SHP77 (cell line): ENCODE results near the gene BCL2L15.
"Not testable (repeated sequence)": the region's sequence is repeated elsewhere in the genome, so short reads cannot be mapped to it uniquely, and the experiment has no call there.

Source experiments
- DNase-seq, 2 experiments: peaks; one replicate each; lab custom pipeline; 2025; lab: John Stamatoyannopoulos, UW

BCL2L15 gene

DNA sequence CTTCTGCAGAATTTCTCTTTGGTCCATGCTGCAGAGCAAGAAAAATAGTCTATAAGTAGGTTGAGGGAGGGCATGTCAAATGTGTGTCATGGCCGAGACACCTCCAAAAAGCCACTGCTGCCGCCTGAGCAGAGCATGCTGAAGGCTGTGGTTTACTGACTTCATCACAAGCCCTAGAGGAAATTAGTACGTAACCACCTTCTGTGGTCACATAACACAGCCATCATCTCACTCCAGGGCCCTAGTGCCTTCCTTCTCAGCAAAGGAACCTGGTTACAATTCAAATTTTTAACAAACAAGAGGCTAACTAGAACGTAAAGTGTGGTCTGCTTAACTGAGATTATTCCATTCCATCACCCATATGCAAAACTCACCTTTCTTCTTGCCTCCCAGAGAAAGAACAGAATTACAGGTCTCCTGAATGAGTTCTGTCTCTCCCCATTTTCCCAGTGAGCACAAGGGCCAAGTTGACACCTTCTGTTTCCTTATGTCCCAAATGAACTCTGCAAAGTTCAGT is 15.7 kb downstream of the BCL2L15 start, which contains the start of gene PTPN22:
Gene PTPN22 (minus strand): TSS at position 116 of the 517 bp plus-strand sequence.
- DNase-seq, result no peak

DNA sequence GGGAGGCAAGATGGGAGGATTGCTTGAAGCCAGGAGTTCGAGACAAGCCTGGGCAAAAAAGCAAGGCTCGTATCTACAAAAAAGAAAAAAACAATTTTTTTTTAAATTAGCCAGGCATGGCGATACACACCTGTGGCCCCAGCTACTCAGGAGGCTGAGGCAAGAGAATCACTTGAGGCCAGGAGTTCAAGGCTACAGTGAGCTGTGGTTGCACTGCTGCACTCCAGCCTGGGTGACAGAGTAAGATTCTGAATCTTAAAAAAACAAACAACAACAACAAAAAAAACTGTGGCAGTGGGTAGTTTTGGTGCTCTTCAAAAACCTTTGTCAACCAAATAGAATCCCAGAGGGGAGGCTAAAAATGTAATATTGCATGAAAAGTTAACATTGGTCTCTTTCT is 16.6 kb downstream of the BCL2L15 start:
- no peak for DNase-seq

DNA sequence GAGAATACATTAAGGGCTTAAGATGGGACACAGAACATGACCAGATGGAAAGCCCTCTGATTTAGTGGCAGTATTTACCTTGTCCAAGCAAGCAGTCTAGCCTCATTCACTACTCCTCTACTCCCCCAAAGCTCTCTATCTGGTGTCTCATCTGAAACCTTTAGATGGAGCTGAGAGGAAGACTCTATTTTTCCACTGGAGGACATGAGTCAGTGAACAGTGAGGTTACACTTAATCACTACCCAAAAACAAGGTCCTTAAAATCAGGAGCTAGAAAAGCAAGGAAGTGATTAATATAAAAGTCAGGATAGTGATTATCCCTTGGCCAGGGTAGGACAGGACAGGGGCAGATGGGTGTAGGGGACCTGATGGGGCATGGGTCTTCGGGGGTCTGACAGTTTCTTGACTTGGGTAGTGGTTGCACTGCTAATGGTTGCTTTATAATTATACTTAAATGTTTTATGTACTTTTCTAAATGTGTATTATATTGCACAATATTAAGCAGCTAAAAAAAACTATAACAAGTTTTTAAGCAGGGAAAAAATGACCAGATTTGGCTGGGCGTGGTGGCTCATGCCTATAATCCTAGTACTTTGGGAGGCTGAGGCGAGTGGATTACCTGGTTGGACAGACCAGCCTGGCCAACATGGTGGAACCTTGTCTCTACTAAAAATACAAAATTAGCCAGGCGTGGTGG is 18.8 kb downstream of the BCL2L15 start:
- no peak for DNase-seq

DNA sequence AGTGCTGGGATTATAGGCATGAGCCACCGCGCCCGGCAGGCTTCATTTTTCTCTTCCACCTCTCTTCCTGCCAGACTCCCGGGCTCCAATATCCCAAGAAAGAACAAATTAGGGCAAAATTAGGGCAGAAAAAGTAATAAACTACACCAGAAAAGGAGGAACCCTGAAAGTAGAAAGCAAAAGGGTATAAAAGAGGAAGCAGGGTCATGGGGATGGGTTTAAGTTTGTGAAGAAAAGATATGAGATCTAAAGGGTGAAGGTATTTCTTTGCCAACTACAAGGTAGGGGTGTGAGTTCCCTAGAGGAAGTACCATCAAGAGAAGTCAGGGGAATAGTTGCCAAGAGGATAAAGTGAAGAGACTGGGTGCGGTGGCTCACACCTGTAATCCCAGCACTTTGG is 25.7 kb downstream of the BCL2L15 start:
- no peak for DNase-seq

DNA sequence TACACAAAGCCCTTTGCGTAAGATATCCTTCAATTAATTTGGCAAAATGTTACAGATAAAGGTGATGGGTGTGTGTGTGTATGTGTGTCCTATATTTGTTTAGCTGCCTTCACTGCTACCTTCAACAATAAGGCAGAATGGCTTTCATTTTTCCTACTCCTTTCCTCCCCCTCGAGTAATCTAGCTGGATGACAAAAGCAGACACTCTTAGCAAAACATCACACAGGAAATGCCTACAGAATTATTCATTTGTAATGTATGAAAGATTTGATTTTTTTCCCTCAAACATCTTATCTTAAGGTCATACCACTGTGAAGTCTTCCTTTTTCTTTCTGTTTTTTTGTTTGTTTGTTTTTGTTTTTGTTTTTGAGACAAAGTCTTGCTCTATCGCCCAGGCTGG is 26.5 kb downstream of the BCL2L15 start:
- no peak for DNase-seq

DNA sequence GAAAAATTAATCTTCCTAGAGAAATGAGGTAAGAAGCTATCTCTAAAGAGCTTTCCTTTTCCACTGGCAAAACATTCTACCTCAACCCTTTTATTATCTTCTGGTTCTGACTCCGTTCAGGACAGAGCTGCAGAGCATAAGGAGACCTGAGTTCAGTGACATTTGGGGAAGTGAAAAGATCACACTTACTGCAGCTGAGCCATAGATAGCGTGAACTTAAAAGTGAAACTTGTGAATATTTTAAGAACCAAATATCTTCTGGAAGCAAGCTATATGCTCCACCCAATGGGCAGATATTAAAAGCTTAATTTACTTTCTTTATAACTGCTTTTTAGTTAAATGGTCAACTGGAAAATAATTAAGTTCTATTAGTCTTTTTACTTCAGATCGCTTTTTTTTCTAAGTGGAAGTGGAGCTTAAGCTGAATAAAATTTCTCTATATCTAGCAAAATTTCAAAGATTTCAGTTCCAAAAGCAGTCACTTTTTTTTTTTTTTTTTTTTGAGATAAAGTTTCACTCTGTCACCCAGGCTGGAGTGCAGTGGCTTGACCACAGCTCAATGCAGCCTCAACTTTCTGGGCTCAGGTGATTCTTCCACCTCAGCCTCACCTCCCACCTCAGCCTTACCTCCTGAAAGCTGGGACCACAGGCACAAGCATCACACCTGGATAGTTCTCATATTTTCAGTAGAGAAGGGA is 27.8 kb downstream of the BCL2L15 start:
- no peak for DNase-seq

DNA sequence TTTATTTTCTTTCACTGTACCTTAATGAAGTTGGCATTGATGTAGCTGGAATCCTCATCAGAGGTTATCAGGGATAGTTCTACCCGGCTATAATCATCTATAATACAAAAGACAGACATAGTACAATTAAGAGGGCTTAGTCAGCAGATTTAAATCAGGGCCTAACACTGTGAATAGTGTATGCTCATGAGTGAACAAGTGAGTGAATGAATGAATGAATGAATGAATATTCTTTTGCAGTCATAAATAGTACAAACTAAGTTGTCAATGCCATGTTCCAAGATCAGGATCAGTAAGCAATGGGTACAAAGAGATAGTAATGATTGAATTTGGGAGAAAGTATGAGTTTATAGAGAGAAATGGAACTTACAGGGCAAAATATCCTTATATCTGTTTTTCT is 28.4 kb downstream of the BCL2L15 start:
- DNase-seq, result no peak

DNA sequence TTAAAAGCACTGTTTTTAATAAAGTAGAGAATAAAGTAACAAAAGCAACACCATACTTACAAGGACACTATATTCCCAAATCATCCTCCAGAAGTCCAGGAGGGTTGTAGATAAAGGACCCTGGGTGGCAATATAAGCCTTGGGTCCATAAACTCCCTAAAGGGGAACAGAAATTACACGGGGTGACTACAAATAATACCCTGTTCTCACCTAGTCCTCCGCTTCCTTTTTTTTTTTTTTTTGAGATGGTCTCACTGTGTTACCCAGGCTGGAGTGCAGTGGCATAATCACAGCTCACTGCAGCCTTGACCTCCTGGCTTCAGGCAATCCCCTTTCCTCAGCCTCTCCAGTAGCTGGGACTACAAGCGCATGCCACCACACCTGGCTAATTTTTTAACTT is 29.0 kb downstream of the BCL2L15 start:
- DNase-seq, result no peak

DNA sequence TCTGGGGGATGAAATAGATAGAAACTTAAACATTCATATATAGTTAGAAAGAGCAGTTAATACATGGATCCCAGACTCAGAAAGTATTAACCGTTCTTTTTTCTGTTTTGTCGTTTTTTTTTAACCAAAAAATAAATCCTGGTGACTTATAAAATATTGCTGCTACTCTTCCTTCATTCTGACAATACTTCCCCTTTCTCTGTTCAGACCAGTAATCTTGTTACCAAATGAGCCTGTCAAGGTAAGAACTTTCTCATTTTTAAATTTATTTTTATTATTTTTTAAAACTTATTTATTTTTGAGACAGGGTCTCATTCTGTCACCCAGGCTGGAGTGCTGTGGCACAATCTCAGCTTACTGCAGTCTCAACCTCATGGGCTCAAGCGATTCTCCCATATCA is 29.6 kb downstream of the BCL2L15 start:
- no peak for DNase-seq

DNA sequence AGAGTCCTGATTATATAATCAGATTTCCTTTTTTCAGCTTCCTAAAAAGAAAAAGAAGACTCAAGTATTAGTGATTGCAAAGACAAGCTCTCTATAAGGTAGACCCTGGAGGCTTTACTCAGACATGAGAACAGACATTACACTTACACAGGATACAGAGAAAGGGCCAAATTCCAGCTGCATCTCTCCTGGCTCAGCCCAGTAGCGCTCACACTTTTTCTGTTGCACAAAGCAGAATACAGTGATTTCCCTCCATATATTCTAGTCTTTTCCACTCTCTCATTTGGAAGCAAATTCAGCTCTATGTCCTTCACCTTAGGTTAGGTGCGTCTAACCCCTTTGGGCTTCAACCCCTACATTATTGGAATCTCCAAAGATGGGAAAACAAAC is 31.0 kb downstream of the BCL2L15 start:
- no peak for DNase-seq

DNA sequence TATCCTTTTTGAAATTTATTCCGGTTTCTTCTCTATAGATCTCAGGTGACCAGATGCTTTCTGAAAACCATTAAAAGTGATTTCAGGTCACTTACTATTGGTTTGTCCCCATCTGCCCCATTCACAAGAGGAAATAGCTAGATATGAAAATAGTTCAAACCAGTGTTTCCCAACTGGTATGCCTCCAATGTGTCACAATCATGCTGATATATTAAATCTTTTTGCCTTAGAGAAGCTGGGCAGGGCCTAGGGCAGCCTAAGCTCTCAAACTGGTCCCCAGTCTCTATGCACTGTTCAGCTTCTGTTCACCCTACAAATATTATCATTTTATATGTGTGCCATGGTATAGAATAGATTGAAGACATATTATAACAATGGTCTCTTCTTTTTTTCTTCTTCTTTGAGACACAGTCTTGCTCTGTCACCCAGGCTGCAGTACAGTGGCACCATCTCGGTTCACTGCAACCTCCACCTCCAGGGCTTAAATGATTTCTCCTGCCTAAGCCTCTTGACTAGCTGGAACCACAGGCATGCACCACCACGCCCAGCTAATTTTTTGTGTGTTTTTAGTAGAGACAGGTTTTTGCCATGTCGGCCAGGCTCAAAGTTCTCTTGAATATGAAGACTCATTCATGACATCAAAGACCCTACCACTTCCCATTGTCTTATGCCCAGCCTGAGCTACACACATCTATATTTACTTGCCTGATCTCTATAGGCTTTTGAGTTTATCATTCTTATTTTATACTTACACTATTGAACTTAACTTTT is 31.6 kb downstream of the BCL2L15 start:
- DNase-seq, result no peak

DNA sequence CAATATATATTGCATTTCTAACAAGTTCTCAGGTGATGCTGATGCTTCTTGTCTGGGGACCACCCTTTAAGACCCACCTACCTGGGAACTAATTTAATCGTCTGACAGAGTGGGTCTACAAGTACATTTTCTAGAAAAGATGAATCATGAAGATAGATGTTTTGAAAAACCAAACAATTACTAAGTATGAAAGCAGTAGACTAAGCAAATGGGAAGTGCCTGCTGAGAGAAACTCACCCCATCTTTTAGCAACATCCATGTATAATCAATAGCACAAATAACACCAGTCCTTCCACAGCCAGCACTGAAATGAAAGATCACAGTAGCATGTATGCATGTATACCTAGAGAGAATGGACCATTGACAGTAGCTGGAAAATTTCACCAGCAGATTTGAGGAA is 33.1 kb downstream of the BCL2L15 start:
- no peak for DNase-seq

DNA sequence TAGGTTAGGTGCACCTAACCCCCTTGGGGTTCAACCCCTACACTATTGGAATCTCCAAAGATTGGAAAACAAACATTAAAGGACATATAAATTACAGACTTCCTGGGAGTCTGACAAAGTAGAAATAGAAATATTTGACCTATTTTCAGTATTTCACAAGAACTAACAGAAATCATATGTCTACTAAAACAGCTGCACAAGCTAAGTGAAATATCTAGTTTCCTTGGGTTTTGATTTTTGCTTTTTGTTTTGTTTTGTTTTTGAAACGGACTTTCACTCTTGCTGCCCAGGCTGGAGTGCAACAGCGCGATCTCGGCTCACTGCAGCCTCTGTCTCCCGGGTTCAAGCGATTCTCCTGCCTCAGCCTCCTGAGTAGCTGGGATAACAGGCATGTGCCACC is 34.7 kb downstream of the BCL2L15 start:
- not testable (repeated sequence) for DNase-seq

DNA sequence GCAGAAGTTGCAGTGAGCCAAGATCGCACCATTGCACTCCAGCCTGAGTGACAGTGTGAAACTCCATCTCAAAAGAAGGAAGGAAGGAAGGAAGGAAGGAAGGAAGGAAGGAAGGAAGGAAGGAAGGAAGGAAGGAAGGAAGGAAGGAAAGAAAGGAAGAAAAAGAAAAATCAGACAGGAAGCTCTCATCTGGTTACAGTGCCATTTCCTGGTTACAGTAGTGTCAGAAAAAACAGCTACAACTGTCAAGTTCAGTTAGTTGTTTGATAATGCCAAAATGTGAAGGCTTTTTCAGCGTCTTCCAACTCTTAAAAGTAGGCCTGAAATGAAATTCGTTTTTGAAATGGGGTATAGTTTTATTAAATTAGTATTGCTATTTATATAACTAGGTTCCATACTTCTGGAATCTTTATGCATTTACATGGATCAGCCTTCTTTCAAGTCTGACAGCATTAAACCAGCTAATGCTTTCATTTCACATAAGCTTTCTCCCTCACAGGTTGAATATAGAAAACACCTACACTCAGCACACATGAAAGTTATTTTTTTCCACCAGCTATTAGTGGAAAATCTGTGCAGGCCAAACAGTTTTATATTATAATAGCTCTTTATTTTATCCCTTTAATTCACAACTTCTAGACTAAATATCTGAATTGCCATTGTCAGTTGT is 37.1 kb downstream of the BCL2L15 start:
- no peak for DNase-seq

DNA sequence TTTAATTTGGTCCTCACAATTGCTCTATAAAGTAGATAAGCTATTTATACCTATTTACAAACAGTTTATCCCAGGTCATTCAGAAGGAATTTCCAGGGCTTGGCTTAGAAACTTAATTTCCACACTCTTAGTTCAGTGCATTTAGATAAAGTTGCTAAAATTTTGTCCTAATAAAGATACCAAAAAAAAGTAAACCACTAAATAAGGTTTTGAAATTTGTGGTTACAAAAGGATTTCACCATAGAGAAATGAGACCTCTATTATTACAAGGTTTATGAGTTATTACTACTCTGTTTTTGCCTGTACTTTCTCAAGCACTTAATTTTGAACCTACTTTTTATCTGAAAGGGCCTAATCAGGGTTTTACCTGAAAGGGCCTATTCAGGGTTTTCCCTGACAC is 38.3 kb downstream of the BCL2L15 start:
- DNase-seq, result no peak

DNA sequence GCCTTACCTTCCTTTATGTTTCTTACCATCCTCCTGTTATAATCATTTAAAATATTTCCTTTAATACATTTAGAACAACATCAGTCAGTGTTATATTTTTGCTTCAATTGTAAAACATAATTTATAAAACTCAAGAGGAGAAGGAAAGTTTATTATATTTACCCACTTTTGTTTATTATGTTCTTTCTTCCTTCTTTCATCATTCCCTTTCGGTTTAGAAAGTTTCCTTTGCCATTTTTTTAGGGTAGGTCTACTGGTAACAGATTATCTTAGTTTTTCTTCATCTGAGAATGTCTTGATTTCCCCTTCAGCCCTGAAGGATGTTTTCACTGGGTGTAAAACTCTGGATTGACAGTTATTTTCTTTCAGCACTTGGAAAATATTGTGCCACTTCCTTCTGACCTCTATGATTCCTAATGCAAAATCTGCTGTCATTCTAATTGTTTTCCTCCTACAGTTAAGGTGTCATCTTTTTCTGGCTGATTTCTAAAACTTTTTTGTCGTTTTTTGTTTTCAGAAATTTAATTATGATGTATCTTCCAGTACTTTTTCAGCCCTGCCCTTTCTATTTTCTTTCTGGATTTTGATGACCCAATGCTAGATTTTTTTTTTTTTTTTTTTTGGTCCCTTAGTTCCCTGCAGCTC is 40.9 kb downstream of the BCL2L15 start:
- no peak for DNase-seq

DNA sequence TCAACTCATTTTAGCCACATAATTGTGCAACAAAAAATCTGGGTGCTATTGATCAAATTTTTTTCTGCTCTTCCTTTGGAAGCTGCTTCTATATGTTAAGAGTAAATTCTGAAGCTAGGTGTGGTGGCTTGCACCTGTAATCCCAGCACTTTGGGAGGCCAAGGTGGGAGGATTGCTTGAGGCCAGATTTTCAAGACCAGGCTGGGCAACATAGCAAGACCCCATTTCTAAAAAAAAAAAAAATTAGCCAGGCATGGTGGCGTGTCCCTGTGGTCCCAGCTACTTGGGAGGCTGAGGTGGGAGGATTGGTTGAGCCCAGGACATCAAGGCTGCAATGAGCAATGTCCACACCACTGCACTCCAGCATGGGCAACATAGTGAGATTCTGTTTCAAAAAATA is 50.8 kb downstream of the BCL2L15 start:
- no peak for DNase-seq

DNA sequence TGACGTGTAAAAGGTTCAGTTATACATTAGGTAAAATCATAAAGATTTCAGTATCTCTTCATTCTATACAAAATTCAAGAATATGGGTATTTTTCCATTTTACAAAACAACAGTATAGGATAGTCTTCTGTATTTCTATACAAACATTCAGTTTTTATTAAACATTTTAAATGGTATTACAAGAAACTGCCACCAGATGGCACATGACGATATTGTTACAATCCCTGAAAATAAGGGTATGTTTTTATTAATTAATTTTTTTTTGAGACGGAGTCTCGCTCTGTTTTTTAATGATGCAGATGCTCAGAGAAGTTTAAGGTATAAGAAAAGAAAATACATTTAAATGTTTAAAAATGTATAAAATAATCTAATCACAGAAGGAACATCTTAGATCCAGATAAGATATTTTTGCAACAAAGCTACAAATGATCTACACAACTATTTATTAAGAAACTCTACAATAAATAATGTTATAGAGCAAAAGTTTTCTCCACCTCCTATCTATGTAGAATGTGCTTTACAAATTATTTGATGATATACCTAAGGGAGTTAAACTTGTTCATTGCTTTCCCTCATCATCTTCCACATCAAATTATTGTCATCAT is 51.6 kb downstream of the BCL2L15 start:
- peak; percentile 4 to 12 for DNase-seq

DNA sequence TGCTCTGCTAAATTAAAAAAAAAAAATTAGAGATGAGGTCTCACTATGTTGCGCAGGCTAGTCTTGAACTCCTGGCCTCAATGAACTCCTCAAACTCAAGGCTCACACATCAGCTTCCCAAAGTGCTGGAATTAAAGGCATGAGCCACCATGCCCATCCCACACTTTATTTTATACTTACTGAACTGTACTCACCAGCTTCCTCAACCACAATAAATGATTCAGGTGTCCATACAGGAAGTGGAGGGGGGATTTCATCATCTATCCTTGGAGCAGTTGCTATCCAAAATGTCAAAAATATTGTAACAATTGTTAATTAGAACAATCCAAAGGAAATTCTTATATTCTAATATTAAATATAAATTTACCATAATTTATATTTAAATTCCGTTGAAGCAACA is 52.7 kb downstream of the BCL2L15 start:
- no peak for DNase-seq
